ENCODE measurements around the gene BTG2.

GRCh38 chr1:203317429-203318228 lies 12.3 kb downstream of the BTG2 start:
- TF ChIP-seq CTCF (IDR thresholded peaks at IDR 0.05) (no peak), POLR2AphosphoS5 (IDR thresholded peaks at IDR 0.05) (no peak), POLR2A (IDR thresholded peaks at IDR 0.05) (no peak)

Data from breast epithelium (tissue), 3 donors.